GM23248 (cell line): Measurements from ENCODE around the gene LGALS13. TPM values are rescaled to one million over a fixed set of nuclear protein-coding genes. Genes with fewer than 3 reads are reported as not detected.

ENCODE experiments used
- DNase-seq: peaks from one replicate; pipeline ENCODE4 v3.0.0-alpha.2; 2015
- H2AFZ ChIP-seq: fragments of 200-600 bp; sonication (generic); 2 replicates; pipeline ENCODE4 v1.6.1; 2016; ENCODE audit warnings: antibody characterized with exemption
- H3F3A ChIP-seq: fragments of 200-600 bp; sonication (generic); 2 replicates; pipeline ENCODE4 v1.6.1; 2016; ENCODE audit warnings: mild to moderate bottlenecking, antibody characterized with exemption, mixed run types; ENCODE audit not compliant: insufficient read depth
- H3K27ac ChIP-seq: fragments of 200-600 bp; sonication (generic); 2 replicates; pipeline ENCODE4 v1.5.1; 2016; ENCODE audit warnings: mild to moderate bottlenecking
- H3K27me3 ChIP-seq: fragments of 200-600 bp; sonication (generic); replicated peaks from 2 replicates; pipeline ENCODE4 v1.6.1; 2016; ENCODE audit warnings: mild to moderate bottlenecking; ENCODE audit not compliant: insufficient read depth
- H3K36me3 ChIP-seq: fragments of 200-600 bp; sonication (generic); 2 replicates; pipeline ENCODE4 v1.6.1; 2016; ENCODE audit warnings: low read depth, mild to moderate bottlenecking
- H3K4me1 ChIP-seq: fragments of 200-600 bp; sonication (generic); 2 replicates; pipeline ENCODE4 v1.6.1; 2016; ENCODE audit warnings: mild to moderate bottlenecking; ENCODE audit not compliant: insufficient read depth
- H3K4me2 ChIP-seq: fragments of 200-600 bp; sonication (generic); one replicate; pipeline ENCODE4 v1.6.1; 2016; ENCODE audit warnings: mild to moderate bottlenecking; ENCODE audit not compliant: unreplicated experiment
- H3K4me3 ChIP-seq: fragments of 200-600 bp; sonication (generic); 2 replicates; pipeline ENCODE4 v1.5.1; 2016; ENCODE audit warnings: mild to moderate bottlenecking
- H3K79me2 ChIP-seq: fragments of 200-600 bp; sonication (generic); 2 replicates; pipeline ENCODE4 v1.6.1; 2016; ENCODE audit warnings: mild to moderate bottlenecking; ENCODE audit not compliant: insufficient read depth
- H3K9ac ChIP-seq: fragments of 200-600 bp; sonication (generic); 2 replicates; pipeline ENCODE4 v1.6.1; 2016; ENCODE audit warnings: mild to moderate bottlenecking
- H3K9me2 ChIP-seq: fragments of 200-600 bp; sonication (generic); 2 replicates; pipeline ENCODE4 v1.6.1; 2016; ENCODE audit warnings: mixed run types, mild to moderate bottlenecking, moderate library complexity; ENCODE audit not compliant: insufficient read depth
- H3K9me3 ChIP-seq: fragments of 200-600 bp; sonication (generic); one replicate; pipeline ENCODE4 v1.6.1; 2017; ENCODE audit warnings: low read depth
- H4K20me1 ChIP-seq: fragments of 200-600 bp; sonication (generic); 2 replicates; pipeline ENCODE4 v1.6.0; 2016; ENCODE audit not compliant: insufficient read depth
- EZH2 ChIP-seq: fragments of 200-600 bp; sonication (generic); IDR thresholded peaks from 2 replicates; pipeline ENCODE4 v1.6.1; 2018; ENCODE audit warnings: antibody characterized with exemption, mild to moderate bottlenecking; ENCODE audit not compliant: insufficient read depth, poor library complexity, severe bottlenecking
- EZH2phosphoT487 ChIP-seq: fragments of 200-600 bp; sonication (generic); IDR thresholded peaks from 2 replicates; pipeline ENCODE4 v1.6.1; 2018; ENCODE audit warnings: antibody characterized with exemption, moderate library complexity, mild to moderate bottlenecking, low read depth; ENCODE audit not compliant: insufficient read depth
- WGBS, 2 experiments: methylation state at CpG; one replicate each; pipeline ENCODE4 v1.1.6; 2015 to 2017; ENCODE audit warnings: low lambda C conversion rate in 2 of 2, low coverage in 1 of 2; ENCODE audit errors: missing lambda C conversion rate in 2 of 2; 5-methylcytosine and 5-hydroxymethylcytosine counted together
- in situ Hi-C: fragments of 300-500 bp; cut with MboI; formaldehyde crosslinking; loops from 2 replicates; pipeline ENCODE4 v1.15.0; 2020
- polyA plus RNA-seq: library from polyadenylated mRNA; unstranded; fragments of >200 nt; fragmentation: Nextera tagmentation; extraction: Ambion mirVana; gene quantifications from 2 replicates; pipeline ENCODE4 v1.2.1, GENCODE V29; 2016
- small RNA-seq: library from RNA; depleted of rRNA; stranded (forward); fragments of <200 nt; gene quantifications from one replicate; pipeline ENCODE3, GENCODE V24; 2014; ENCODE audit warnings: low read depth, low replicate concordance
- total RNA-seq: library from RNA; depleted of rRNA; stranded (reverse); fragments of >200 nt; shearing (Covaris generic); gene quantifications from 2 replicates; pipeline ENCODE4 v1.2.3, GENCODE V29; 2014; rRNA removed

Gene LGALS13
- total and polyA plus RNA-seq, 2 experiments from 2014 or later: not detected

GRCh38 chr19:39655613-39656012 lies 53.3 kb downstream of the LGALS13 start, which contains the start of gene LGALS16:
Gene LGALS16, plus strand, starts transcription at chr19:39655913. Its CDS starts 49 bp downstream, at chr19:39655962.
- Histone ChIP-seq H3K9me2 (no peaks in the 10 kb centered on the region), H3K36me3 (no peaks in the 10 kb centered on the region), H3K9me3 (no peaks in the 10 kb centered on the region), H3K79me2 (no peaks in the 10 kb centered on the region), H3K4me1 (no peaks in the 10 kb centered on the region), H3K9ac (no peak within 1 kb of the TSS), H3F3A (no peaks in the 10 kb centered on the region), H3K27me3 (no peaks in the 10 kb centered on the region), H3K27ac (no peak within 1 kb of the TSS), H4K20me1 (no peaks in the 10 kb centered on the region), H2AFZ (no peak within 1 kb of the TSS), H3K4me2 (no peak within 1 kb of the TSS), H3K4me3 (no peak within 1 kb of the TSS)
- in situ Hi-C loops: no loop called here
- DNase-seq: no peak
- no peak for TF ChIP-seq EZH2
- TF ChIP-seq EZH2phosphoT487: no peak
- WGBS, 2 experiments: 12 to 18% methylated on average over 3 of the region's 3 CpGs

Small RNA genes lying within 50 kb of the gene (small RNA-seq; reads per million reads assigned to genes)
- gene AC005176.2 (not detected), gene RPS29P24 (not detected), gene RPS29P25 (not detected), gene RPS29P26 (not detected), gene RPS29P30 (not detected)

Other genes starting within 250 kb of the LGALS13 start
- 45.3 and 51.2 TPM in 2 replicates for gene PAF1, start 211.4 kb upstream of the LGALS13 start, total RNA-seq
- gene PAF1, start 211.4 kb upstream of the LGALS13 start, polyA plus RNA-seq: 44.2 and 44.5 TPM in 2 replicates
- gene MED29, start 211.1 kb upstream of the LGALS13 start, total RNA-seq: 27.7 and 29.6 TPM in 2 replicates
- 34.9 and 39.2 TPM in 2 replicates for gene MED29, start 211.1 kb upstream of the LGALS13 start, polyA plus RNA-seq
- 7.0 and 13.9 TPM in 2 replicates for gene ZFP36, start 195.7 kb upstream of the LGALS13 start, total RNA-seq
- gene ZFP36, start 195.7 kb upstream of the LGALS13 start, polyA plus RNA-seq: 86.2 and 86.6 TPM in 2 replicates
- gene PLEKHG2, start 189.9 kb upstream of the LGALS13 start, total RNA-seq: 12.0 and 17.5 TPM in 2 replicates
- 12.2 and 13.5 TPM in 2 replicates for gene PLEKHG2, start 189.9 kb upstream of the LGALS13 start, polyA plus RNA-seq
- 91.2 and 136 TPM in 2 replicates for gene RPS16, start 166.6 kb upstream of the LGALS13 start, total RNA-seq
- 542 and 556 TPM in 2 replicates for gene RPS16, start 166.6 kb upstream of the LGALS13 start, polyA plus RNA-seq
- 76.5 and 87.4 TPM in 2 replicates for gene SUPT5H, start 156.9 kb upstream of the LGALS13 start, total RNA-seq
- gene SUPT5H, start 156.9 kb upstream of the LGALS13 start, polyA plus RNA-seq: 121 and 125 TPM in 2 replicates
- 66.7 and 70.8 TPM in 2 replicates for gene TIMM50, start 121.7 kb upstream of the LGALS13 start, total RNA-seq
- gene TIMM50, start 121.7 kb upstream of the LGALS13 start, polyA plus RNA-seq: 82.0 and 89.4 TPM in 2 replicates
- 2.1 TPM in 1 of 2 replicates, not detected in the other for gene DLL3, start 103.6 kb upstream of the LGALS13 start, total RNA-seq
- 0.74 and 1.2 TPM in 2 replicates for gene DLL3, start 103.6 kb upstream of the LGALS13 start, polyA plus RNA-seq
- gene SELENOV, start 87.4 kb upstream of the LGALS13 start, total RNA-seq: not detected in 2 replicates
- gene SELENOV, start 87.4 kb upstream of the LGALS13 start, polyA plus RNA-seq: not detected in 2 replicates
- 3.4 and 3.9 TPM in 2 replicates for gene EID2B, start 69.7 kb upstream of the LGALS13 start, total RNA-seq
- gene EID2B, start 69.7 kb upstream of the LGALS13 start, polyA plus RNA-seq: 2.5 and 3.2 TPM in 2 replicates
- gene EID2, start 62.4 kb upstream of the LGALS13 start, total RNA-seq: 12.3 and 14.3 TPM in 2 replicates
- 14.9 and 16.3 TPM in 2 replicates for gene EID2, start 62.4 kb upstream of the LGALS13 start, polyA plus RNA-seq
- gene LGALS16, start 53.4 kb downstream of the LGALS13 start, total RNA-seq: not detected in 2 replicates
- gene LGALS16, start 53.4 kb downstream of the LGALS13 start, polyA plus RNA-seq: not detected in 2 replicates
- gene LGALS14, start 102.0 kb downstream of the LGALS13 start, total RNA-seq: not detected in 2 replicates
- gene LGALS14, start 102.0 kb downstream of the LGALS13 start, polyA plus RNA-seq: not detected in 2 replicates
- not detected in 2 replicates for gene CLC, start 135.5 kb downstream of the LGALS13 start, total RNA-seq
- gene CLC, start 135.5 kb downstream of the LGALS13 start, polyA plus RNA-seq: not detected in 2 replicates
- gene LEUTX, start 176.3 kb downstream of the LGALS13 start, total RNA-seq: not detected in 2 replicates
- gene LEUTX, start 176.3 kb downstream of the LGALS13 start, polyA plus RNA-seq: not detected in 2 replicates
- 9.4 and 11.1 TPM in 2 replicates for gene DYRK1B, start 231.6 kb downstream of the LGALS13 start, total RNA-seq
- 14.9 and 15.0 TPM in 2 replicates for gene DYRK1B, start 231.6 kb downstream of the LGALS13 start, polyA plus RNA-seq
- gene FBL, start 243.9 kb downstream of the LGALS13 start, total RNA-seq: 59.3 and 66.9 TPM in 2 replicates
- gene FBL, start 243.9 kb downstream of the LGALS13 start, polyA plus RNA-seq: 61.1 and 63.9 TPM in 2 replicates